HG02981 (cell line): Measurements from ENCODE around the gene KCND1.

Source experiments
- ATAC-seq: cut with Tn5 transposase; IDR thresholded peaks from one replicate; pipeline ENCODE4 v1.9.1; 2021; ENCODE audit warnings: mild to moderate bottlenecking, moderate library complexity; ENCODE audit not compliant: unreplicated experiment

Gene KCND1

GRCh38 chrX:48914593-48915493, 56.8 kb downstream of the KCND1 start:
- ATAC-seq = no peak

GRCh38 chrX:48913605-48914366, 57.9 kb downstream of the KCND1 start:
- no peak for ATAC-seq

GRCh38 chrX:48911412-48912182, 60.0 kb downstream of the KCND1 start, which contains the start of gene SLC35A2:
SLC35A2 (minus strand) TSS chrX:48911646; CDS start chrX:48911636, 10 bp downstream.
- ATAC-seq = peak; percentile 59
